Uterine smooth muscle cell (primary cell): Measurements from ENCODE around the gene ZBED4. TPM values are rescaled to one million over a fixed set of nuclear protein-coding genes. Genes with fewer than 3 reads are reported as not detected.

Source experiments
- total RNA-seq: library from RNA; depleted of rRNA; stranded (reverse); fragments of >200 nt; gene quantifications from 2 replicates; pipeline ENCODE4 v1.2.3, GENCODE V29; 2014

ZBED4 gene
- 10.1 and 11.2 TPM in 2 replicates for total RNA-seq

GRCh38 chr22:49852898-49853894, at the start of gene ZBED4:
TSS of gene ZBED4 (plus strand) at chr22:49853844. CDS start at chr22:49883663, 29,819 bp downstream.

GRCh38 chr22:49827853-49828598, 25.6 kb upstream of the ZBED4 start, which contains the start of gene BRD1:
TSS of gene BRD1 (minus strand) at chr22:49827873. CDS start at chr22:49824317, 3,556 bp downstream.

GRCh38 chr22:49917974-49918910, 64.6 kb downstream of the ZBED4 start, which contains the start of the genes ALG12 and CRELD2:
TSS of gene ALG12 (minus strand) at chr22:49918438. CDS start at chr22:49913765, 4,673 bp downstream.
TSS of gene CRELD2 (plus strand) at chr22:49918634. CDS start at chr22:49918770, 136 bp downstream.

Other genes with a start within 250 kb of the ZBED4 start
- 29.4 and 34.0 TPM in 2 replicates for gene BRD1, start 26.0 kb upstream of the ZBED4 start, total RNA-seq
- 11.8 and 24.1 TPM in 2 replicates for gene ALG12, start 64.6 kb downstream of the ZBED4 start, total RNA-seq
- 84.0 and 180 TPM in 2 replicates for gene CRELD2, start 64.8 kb downstream of the ZBED4 start, total RNA-seq
- gene PIM3, start 106.9 kb downstream of the ZBED4 start, total RNA-seq: 59.5 and 60.0 TPM in 2 replicates
- not detected in 2 replicates for gene IL17REL, start 158.9 kb downstream of the ZBED4 start, total RNA-seq
- gene TTLL8, start 204.5 kb downstream of the ZBED4 start, total RNA-seq: not detected in 2 replicates
- gene MLC1, start 231.6 kb downstream of the ZBED4 start, total RNA-seq: 0.12 TPM in 1 of 2 replicates, not detected in the other
- 1.7 and 5.1 TPM in 2 replicates for gene MOV10L1, start 236.2 kb downstream of the ZBED4 start, total RNA-seq